SK-N-MC (cell line): ENCODE measurements around the gene SRGN.

ENCODE experiments used
- DNase-seq: peaks from one replicate; pipeline ENCODE4 v3.0.0-alpha.2; 2011; ENCODE audit warnings: low read depth, low spot score
- H3K27ac ChIP-seq: fragments of 200-600 bp; sonication (generic); 2 replicates; pipeline ENCODE4 v1.5.1; 2016; ENCODE audit warnings: mixed run types
- H3K36me3 ChIP-seq: fragments of 200-600 bp; sonication (generic); 2 replicates; pipeline ENCODE4 v1.6.1; 2017; ENCODE audit warnings: antibody characterized with exemption, low read length, mixed read lengths; ENCODE audit not compliant: insufficient read depth
- H3K4me3 ChIP-seq: fragments of 200-600 bp; sonication (generic); 2 replicates; pipeline ENCODE4 v1.5.1; 2016
- H3K9ac ChIP-seq: fragments of 200-600 bp; sonication (generic); 2 replicates; pipeline ENCODE4 v1.8.0; 2017; ENCODE audit warnings: mixed run types, mixed read lengths; ENCODE audit not compliant: insufficient read length
- H3K9me3 ChIP-seq: fragments of 200-600 bp; sonication (generic); 2 replicates; pipeline ENCODE4 v1.6.1; 2017; ENCODE audit warnings: low read depth, mild to moderate bottlenecking, antibody characterized with exemption, low read length, moderate library complexity, mixed read lengths
- EZH2 ChIP-seq: fragments of 200-600 bp; sonication (generic); IDR thresholded peaks from one replicate; pipeline ENCODE4 v1.6.1; 2017; ENCODE audit warnings: antibody characterized with exemption
- FOXP2 ChIP-seq: optimal IDR thresholded peaks from 2 replicates; pipeline ENCODE3; 2011; ENCODE audit warnings: mild to moderate bottlenecking, moderate library complexity; ENCODE audit not compliant: insufficient read depth; ENCODE audit errors: extremely low read length, control extremely low read depth
- POLR2AphosphoS5 ChIP-seq: IDR thresholded peaks from 2 replicates; pipeline ENCODE4 v1.6.1; 2012; ENCODE audit warnings: mild to moderate bottlenecking, low read depth, low read length, borderline replicate concordance

Gene SRGN

DNA sequence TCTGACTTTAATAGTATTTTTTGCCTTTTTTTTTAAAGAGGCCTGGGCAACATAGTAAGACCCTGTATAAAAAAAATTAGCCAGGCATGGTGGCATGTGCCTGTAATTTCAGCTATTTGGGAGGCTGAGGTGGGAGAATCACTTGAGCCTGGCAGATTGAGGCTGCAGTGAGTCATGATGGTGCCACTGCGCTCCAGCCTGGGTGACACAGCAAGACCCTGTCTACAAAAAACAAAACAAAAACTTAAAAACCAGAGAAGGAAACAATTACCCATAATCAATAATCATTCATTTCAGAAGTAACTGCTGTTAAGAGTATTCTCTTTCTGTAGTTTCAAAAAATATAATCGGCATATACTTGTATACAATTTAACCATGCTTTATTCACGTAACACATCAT lies 64.1 kb downstream of the SRGN start:
- TF ChIP-seq POLR2AphosphoS5 (no peak), FOXP2 (no peak), EZH2 (no peak)
- no peak for DNase-seq
- H3K9me3 ChIP-seq: no peaks in the 10 kb centered on the region
- no peak overlapping the region for H3K27ac ChIP-seq
- no peak overlapping the region for H3K4me3 ChIP-seq
- H3K9ac ChIP-seq: no peak overlapping the region
- H3K36me3 ChIP-seq: no peaks in the 10 kb centered on the region

DNA sequence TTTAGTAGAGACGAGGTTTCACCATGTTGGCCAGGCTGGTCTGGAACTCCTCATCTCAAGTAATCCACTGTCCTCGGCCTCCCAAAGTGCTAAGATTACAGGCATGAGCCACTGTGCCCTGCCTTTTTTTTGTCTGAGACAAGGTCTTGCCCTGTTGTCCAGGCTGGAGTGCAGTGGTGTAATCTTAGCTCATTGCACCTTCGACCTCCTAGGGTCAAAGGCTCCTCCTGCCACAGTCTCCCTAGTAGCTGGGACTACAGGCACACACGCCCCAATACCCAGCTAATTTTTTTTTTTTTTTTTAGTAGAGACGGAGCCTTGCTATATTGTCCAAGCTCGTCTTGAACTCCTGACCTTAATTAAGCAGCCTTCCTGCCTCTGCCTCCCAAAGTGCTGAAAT lies 65.3 kb downstream of the SRGN start:
- TF ChIP-seq FOXP2 (no peak), POLR2AphosphoS5 (no peak), EZH2 (no peak)
- peaks cover 3% of the 10 kb centered on the region; the same call in 1 of the 2 replicates for H3K36me3 ChIP-seq

More for the DNA sequence above, 65.3 kb downstream of the SRGN start:
- no peak overlapping the region for H3K9ac ChIP-seq
- H3K27ac ChIP-seq: no peak overlapping the region
- H3K9me3 ChIP-seq: no peaks in the 10 kb centered on the region
- no peak for DNase-seq
- no peak overlapping the region for H3K4me3 ChIP-seq
